Esophagus squamous epithelium (tissue), 5 donors: ENCODE measurements around the gene MFSD11. TPM values are rescaled to one million over a fixed set of nuclear protein-coding genes. Genes with fewer than 3 reads are reported as not detected.
"Not testable (repeated sequence)": the region's sequence is repeated elsewhere in the genome, so short reads cannot be mapped to it uniquely, and the experiment has no call there.

Source experiments
- DNase-seq: peaks from one replicate; lab custom pipeline; 2025; lab: John Stamatoyannopoulos, UW
- H3K27ac ChIP-seq, 4 donors: fragments of 200-600 bp; sonication (generic); one replicate each; pipeline ENCODE4 v1.5.1; 2016 to 2019; ENCODE audit warnings: mild to moderate bottlenecking in 1 of 4
- H3K27me3 ChIP-seq, 4 donors: fragments of 200-600 bp; sonication (generic); 1 replicate in 3 of 4; 2 replicates in 1 of 4; pipeline versions ENCODE4 v1.5.1 to v1.6.0; 2017 to 2021; ENCODE audit warnings: antibody characterized with exemption in 1 of 4
- H3K36me3 ChIP-seq, 3 donors: fragments of 200-600 bp; sonication (generic); one replicate each; pipeline ENCODE4 v1.5.1; 2016 to 2019
- H3K4me1 ChIP-seq, 3 donors: fragments of 200-600 bp; sonication (generic); one replicate each; pipeline ENCODE4 v1.5.1; 2017 to 2019
- H3K4me3 ChIP-seq, 4 donors: fragments of 200-600 bp; sonication (generic); 1 replicate in 3 of 4; 2 replicates in 1 of 4; pipeline ENCODE4 v1.5.1; 2016 to 2019; ENCODE audit warnings: mild to moderate bottlenecking in 2 of 4, moderate library complexity in 1 of 4
- H3K9me3 ChIP-seq, 3 donors: fragments of 200-600 bp; sonication (generic); one replicate each; pipeline ENCODE4 v1.5.1; 2016 to 2019
- POLR2A ChIP-seq, 4 donors: fragments of 450-650 bp; IDR thresholded peaks; one replicate each; pipeline ENCODE4 v1.6.1; 2017; ENCODE audit warnings: antibody characterized with exemption in 4 of 4, mild to moderate bottlenecking in 4 of 4, moderate library complexity in 3 of 4
- WGBS, 2 donors: methylation state at CpG; one replicate each; pipeline ENCODE4 v1.1.5; 2018; 5-methylcytosine and 5-hydroxymethylcytosine counted together
- intact Hi-C: fragments of 100-400 bp; cut with DNase I; formaldehyde crosslinking; loops from one replicate; pipeline ENCODE4 v1.15.0; 2022
- total RNA-seq, 4 donors: library from RNA; depleted of rRNA; stranded (reverse); fragments of >200 nt; gene quantifications; one replicate each; pipeline ENCODE4 v1.1.0, GENCODE V29; 2016
- TF ChIP-seq, protein P1 (sequence below), 6 experiments: fragments of 450-650 bp in 4 of 6; fragments of 200-600 bp in 2 of 6; sonication (generic) in 2 of 6; IDR thresholded peaks; one replicate each; pipeline ENCODE4 v1.5.1; 2016 to 2019; ENCODE audit warnings: antibody characterized with exemption in 6 of 6, mild to moderate bottlenecking in 4 of 6, moderate library complexity in 4 of 6
- donor health status: DM: yes; HTN: yes; CAD: no.

MFSD11 gene
- total RNA-seq, 4 donors from 2014 or later, result 24.2 to 31.0 (median 28.1) TPM

- intact Hi-C loops, result no loop called here
- TF ChIP-seq, protein P1, sequence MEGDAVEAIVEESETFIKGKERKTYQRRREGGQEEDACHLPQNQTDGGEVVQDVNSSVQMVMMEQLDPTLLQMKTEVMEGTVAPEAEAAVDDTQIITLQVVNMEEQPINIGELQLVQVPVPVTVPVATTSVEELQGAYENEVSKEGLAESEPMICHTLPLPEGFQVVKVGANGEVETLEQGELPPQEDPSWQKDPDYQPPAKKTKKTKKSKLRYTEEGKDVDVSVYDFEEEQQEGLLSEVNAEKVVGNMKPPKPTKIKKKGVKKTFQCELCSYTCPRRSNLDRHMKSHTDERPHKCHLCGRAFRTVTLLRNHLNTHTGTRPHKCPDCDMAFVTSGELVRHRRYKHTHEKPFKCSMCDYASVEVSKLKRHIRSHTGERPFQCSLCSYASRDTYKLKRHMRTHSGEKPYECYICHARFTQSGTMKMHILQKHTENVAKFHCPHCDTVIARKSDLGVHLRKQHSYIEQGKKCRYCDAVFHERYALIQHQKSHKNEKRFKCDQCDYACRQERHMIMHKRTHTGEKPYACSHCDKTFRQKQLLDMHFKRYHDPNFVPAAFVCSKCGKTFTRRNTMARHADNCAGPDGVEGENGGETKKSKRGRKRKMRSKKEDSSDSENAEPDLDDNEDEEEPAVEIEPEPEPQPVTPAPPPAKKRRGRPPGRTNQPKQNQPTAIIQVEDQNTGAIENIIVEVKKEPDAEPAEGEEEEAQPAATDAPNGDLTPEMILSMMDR (IDR thresholded peaks at IDR 0.05), result no peak
- no peak for TF ChIP-seq POLR2A (IDR thresholded peaks at IDR 0.05)
- Histone ChIP-seq H3K27me3 (no peaks in the 10 kb centered on the region), H3K27ac (peak overlapping the region; percentile 61 to 84 (median 73)), H3K4me3 (peak overlapping the region in 1 of 4 donors; percentile 34), H3K36me3 (peaks cover 8 to 79% (median 10%) of the 10 kb centered on the region in 3 donors), H3K9me3 (no peaks in the 10 kb centered on the region), H3K4me1 (peaks cover 0 to 27% (median 8%) of the 10 kb centered on the region in 3 donors)
- no peak for DNase-seq
- 16 to 31% methylated on average over 6 of the region's 6 CpGs for WGBS, 2 donors
Measured at GRCh38 chr17:76772842-76773525, 35.1 kb downstream of the MFSD11 start.

- Histone ChIP-seq H3K4me1 (peaks cover 0 to 27% (median 8%) of the 10 kb centered on the region in 3 donors), H3K27me3 (no peaks in the 10 kb centered on the region), H3K36me3 (peaks cover 7 to 76% (median 12%) of the 10 kb centered on the region in 3 donors), H3K9me3 (no peaks in the 10 kb centered on the region), H3K27ac (peak overlapping the region in 2 of 4 donors; percentile 13 to 55), H3K4me3 (no peak overlapping the region)
- no peak for DNase-seq
- TF ChIP-seq, protein P1 (IDR thresholded peaks at IDR 0.05), result no peak
- no peak for TF ChIP-seq POLR2A (IDR thresholded peaks at IDR 0.05)
- intact Hi-C loops, result no loop called here
- 47 to 61% methylated on average over 10 of the region's 10 CpGs for WGBS, 2 donors
Measured at GRCh38 chr17:76775021-76775600, 37.2 kb downstream of the MFSD11 start.

GRCh38 chr17:76781056-76781982 is 43.4 kb downstream of the MFSD11 start:
- TF ChIP-seq, protein P1 (IDR thresholded peaks at IDR 0.05), result no peak
- no peak for TF ChIP-seq POLR2A (IDR thresholded peaks at IDR 0.05)
- Histone ChIP-seq H3K9me3 (no peaks in the 10 kb centered on the region), H3K27me3 (no peaks in the 10 kb centered on the region), H3K36me3 (peaks cover 5 to 85% (median 11%) of the 10 kb centered on the region in 3 donors), H3K27ac (no peak overlapping the region), H3K4me3 (no peak overlapping the region), H3K4me1 (no peaks in the 10 kb centered on the region)
- intact Hi-C loops, result no loop called here
- DNase-seq, result no peak
- WGBS, 2 donors, result 91% methylated on average over 11 to 12 of the region's 12 CpGs

GRCh38 chr17:76783146-76783545 is 45.2 kb downstream of the MFSD11 start:
- WGBS, 2 donors, result 77 to 81% methylated on average over 5 of the region's 5 CpGs
- no peak for DNase-seq
- H3K27ac ChIP-seq, result no peak overlapping the region
- no peaks in the 10 kb centered on the region for H3K4me1 ChIP-seq
- no peak overlapping the region for H3K4me3 ChIP-seq
- H3K36me3 ChIP-seq, result peaks cover under 1 to 73% (median 5%) of the 10 kb centered on the region in 3 donors
- no peak for TF ChIP-seq POLR2A (IDR thresholded peaks at IDR 0.05)
- no peaks in the 10 kb centered on the region for H3K9me3 ChIP-seq
- intact Hi-C loops, result no loop called here
- H3K27me3 ChIP-seq, result no peaks in the 10 kb centered on the region

GRCh38 chr17:76784926-76785325 is 47.0 kb downstream of the MFSD11 start:
- H3K36me3 ChIP-seq, result peaks cover 0 to 58% (median 5%) of the 10 kb centered on the region in 3 donors
- intact Hi-C loops, result no loop called here
- no peak overlapping the region for H3K4me3 ChIP-seq
- WGBS, 2 donors, result 60 to 63% methylated on average over 3 of the region's 3 CpGs
- H3K27me3 ChIP-seq, result no peaks in the 10 kb centered on the region
- DNase-seq, result no peak
- H3K4me1 ChIP-seq, result peaks cover 0 to 7% (median 0%) of the 10 kb centered on the region in 3 donors
- H3K27ac ChIP-seq, result no peak overlapping the region
- TF ChIP-seq POLR2A (IDR thresholded peaks at IDR 0.05), result no peak
- TF ChIP-seq, protein P1 (IDR thresholded peaks at IDR 0.05), result no peak
- H3K9me3 ChIP-seq, result no peaks in the 10 kb centered on the region

DNA sequence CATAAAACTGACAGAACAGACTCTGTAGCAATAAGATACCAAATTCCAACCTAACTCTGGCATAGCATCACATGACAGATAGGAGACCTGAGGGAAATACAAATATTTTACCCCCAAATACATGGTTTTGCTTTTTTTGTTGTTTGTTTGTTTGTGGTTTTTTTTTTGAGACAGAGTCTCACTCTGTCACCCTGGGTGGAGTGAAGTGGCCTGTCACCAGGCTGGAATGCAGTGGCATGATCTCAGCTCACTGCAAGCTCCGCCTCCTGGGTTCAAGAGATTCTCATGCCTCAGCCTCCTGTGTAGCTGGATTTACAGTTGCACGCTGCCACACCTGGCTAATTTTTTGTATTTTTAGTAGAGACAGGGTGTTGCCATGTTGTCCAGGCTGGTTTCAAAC is 49.9 kb downstream of the MFSD11 start:
- H3K9me3 ChIP-seq, H3K27me3 ChIP-seq, H3K27ac ChIP-seq, H3K4me3 ChIP-seq, DNase-seq, intact Hi-C loops: not testable (repeated sequence)
- Histone ChIP-seq H3K36me3 (peaks cover 0 to 35% (median 0%) of the 10 kb centered on the region in 3 donors), H3K4me1 (peaks cover 0 to 23% (median 8%) of the 10 kb centered on the region in 3 donors)
- WGBS, 2 donors, result 70 to 73% methylated on average over 2 of the region's 2 CpGs
